ENCODE measurements around the gene NFATC2.

The NFATC2 gene

GRCh38 chr20:51363813-51364212 lies 178.7 kb downstream of the NFATC2 start:
- Histone ChIP-seq H3F3A (ENCODE audit: low read depth) (no peaks in the 10 kb centered on the region), H3K9me3 (ENCODE audit: insufficient read depth, low read depth, low read length) (no peaks in the 10 kb centered on the region), H3K27me3 (ENCODE audit: insufficient read depth, low read length, poor library complexity, severe bottlenecking) (no peaks in the 10 kb centered on the region), H3K9me2 (replicated peaks; ENCODE audit: low read depth, low read length) (no peaks in the 10 kb centered on the region), H3K4me1 (ENCODE audit: insufficient read depth, low read length, poor library complexity, severe bottlenecking) (no peaks in the 10 kb centered on the region), H3K79me2 (ENCODE audit: insufficient read depth, low read length) (no peaks in the 10 kb centered on the region), H2AFZ (ENCODE audit: low read length) (no peak overlapping the region), H3K4me2 (ENCODE audit: low read depth, low read length, poor library complexity, severe bottlenecking) (no peak overlapping the region), H3K9ac (ENCODE audit: low read depth, low read length, poor library complexity, severe bottlenecking) (no peak overlapping the region), H3K36me3 (ENCODE audit: insufficient read depth, low read length) (no peaks in the 10 kb centered on the region), H4K20me1 (ENCODE audit: insufficient read depth, low read length, poor library complexity, severe bottlenecking) (no peaks in the 10 kb centered on the region), H3K4me3 (ENCODE audit: low read length, poor library complexity, severe bottlenecking) (no peak overlapping the region)
- TF ChIP-seq EZH2phosphoT487 (IDR thresholded peaks at IDR 0.05; ENCODE audit: borderline replicate concordance): no peak
- TF ChIP-seq, protein P1, sequence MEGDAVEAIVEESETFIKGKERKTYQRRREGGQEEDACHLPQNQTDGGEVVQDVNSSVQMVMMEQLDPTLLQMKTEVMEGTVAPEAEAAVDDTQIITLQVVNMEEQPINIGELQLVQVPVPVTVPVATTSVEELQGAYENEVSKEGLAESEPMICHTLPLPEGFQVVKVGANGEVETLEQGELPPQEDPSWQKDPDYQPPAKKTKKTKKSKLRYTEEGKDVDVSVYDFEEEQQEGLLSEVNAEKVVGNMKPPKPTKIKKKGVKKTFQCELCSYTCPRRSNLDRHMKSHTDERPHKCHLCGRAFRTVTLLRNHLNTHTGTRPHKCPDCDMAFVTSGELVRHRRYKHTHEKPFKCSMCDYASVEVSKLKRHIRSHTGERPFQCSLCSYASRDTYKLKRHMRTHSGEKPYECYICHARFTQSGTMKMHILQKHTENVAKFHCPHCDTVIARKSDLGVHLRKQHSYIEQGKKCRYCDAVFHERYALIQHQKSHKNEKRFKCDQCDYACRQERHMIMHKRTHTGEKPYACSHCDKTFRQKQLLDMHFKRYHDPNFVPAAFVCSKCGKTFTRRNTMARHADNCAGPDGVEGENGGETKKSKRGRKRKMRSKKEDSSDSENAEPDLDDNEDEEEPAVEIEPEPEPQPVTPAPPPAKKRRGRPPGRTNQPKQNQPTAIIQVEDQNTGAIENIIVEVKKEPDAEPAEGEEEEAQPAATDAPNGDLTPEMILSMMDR (conservative IDR thresholded peaks at IDR 0.05; ENCODE audit: low read length): no peak

GRCh38 chr20:51363378-51363777 lies 179.1 kb downstream of the NFATC2 start:
- Histone ChIP-seq H3K4me3 (ENCODE audit: low read length, poor library complexity, severe bottlenecking) (no peak overlapping the region), H3K27me3 (ENCODE audit: insufficient read depth, low read length, poor library complexity, severe bottlenecking) (no peaks in the 10 kb centered on the region), H3K36me3 (ENCODE audit: insufficient read depth, low read length) (no peaks in the 10 kb centered on the region), H3K4me2 (ENCODE audit: low read depth, low read length, poor library complexity, severe bottlenecking) (no peak overlapping the region), H4K20me1 (ENCODE audit: insufficient read depth, low read length, poor library complexity, severe bottlenecking) (no peaks in the 10 kb centered on the region), H2AFZ (ENCODE audit: low read length) (no peak overlapping the region), H3K79me2 (ENCODE audit: insufficient read depth, low read length) (no peaks in the 10 kb centered on the region), H3K4me1 (ENCODE audit: insufficient read depth, low read length, poor library complexity, severe bottlenecking) (no peaks in the 10 kb centered on the region), H3F3A (ENCODE audit: low read depth) (no peaks in the 10 kb centered on the region), H3K9ac (ENCODE audit: low read depth, low read length, poor library complexity, severe bottlenecking) (no peak overlapping the region), H3K9me2 (replicated peaks; ENCODE audit: low read depth, low read length) (no peaks in the 10 kb centered on the region), H3K9me3 (ENCODE audit: insufficient read depth, low read depth, low read length) (no peaks in the 10 kb centered on the region)
- TF ChIP-seq, protein P1 (conservative IDR thresholded peaks at IDR 0.05; ENCODE audit: low read length): no peak
- TF ChIP-seq EZH2phosphoT487 (IDR thresholded peaks at IDR 0.05; ENCODE audit: borderline replicate concordance): no peak

GRCh38 chr20:51362254-51362653 lies 180.3 kb downstream of the NFATC2 start:
- TF ChIP-seq EZH2phosphoT487 (IDR thresholded peaks at IDR 0.05; ENCODE audit: borderline replicate concordance): no peak
- TF ChIP-seq, protein P1 (conservative IDR thresholded peaks at IDR 0.05; ENCODE audit: low read length): no peak
- no peaks in the 10 kb centered on the region for H3K9me2 ChIP-seq (replicated peaks; ENCODE audit: low read depth, low read length)
- H3K27me3 ChIP-seq (ENCODE audit: insufficient read depth, low read length, poor library complexity, severe bottlenecking): no peaks in the 10 kb centered on the region
- H4K20me1 ChIP-seq (ENCODE audit: insufficient read depth, low read length, poor library complexity, severe bottlenecking): no peaks in the 10 kb centered on the region
- H2AFZ ChIP-seq (ENCODE audit: low read length): no peak overlapping the region
- no peaks in the 10 kb centered on the region for H3F3A ChIP-seq (ENCODE audit: low read depth)
- H3K9me3 ChIP-seq (ENCODE audit: insufficient read depth, low read depth, low read length): no peaks in the 10 kb centered on the region
- H3K9ac ChIP-seq (ENCODE audit: low read depth, low read length, poor library complexity, severe bottlenecking): no peak overlapping the region
- H3K4me3 ChIP-seq (ENCODE audit: low read length, poor library complexity, severe bottlenecking): no peak overlapping the region
- no peaks in the 10 kb centered on the region for H3K36me3 ChIP-seq (ENCODE audit: insufficient read depth, low read length)
- no peaks in the 10 kb centered on the region for H3K79me2 ChIP-seq (ENCODE audit: insufficient read depth, low read length)
- H3K4me2 ChIP-seq (ENCODE audit: low read depth, low read length, poor library complexity, severe bottlenecking): no peak overlapping the region
- no peaks in the 10 kb centered on the region for H3K4me1 ChIP-seq (ENCODE audit: insufficient read depth, low read length, poor library complexity, severe bottlenecking)
